GM18867 (cell line): ENCODE measurements around the gene KRTAP12-4.
"Not testable (repeated sequence)": the region's sequence is repeated elsewhere in the genome, so short reads cannot be mapped to it uniquely, and the experiment has no call there.

Experiments used
- ATAC-seq: cut with Tn5 transposase; IDR thresholded peaks from one replicate; pipeline ENCODE4 v1.9.1; 2021; ENCODE audit warnings: mild to moderate bottlenecking, moderate library complexity; ENCODE audit not compliant: unreplicated experiment

KRTAP12-4 gene

GRCh38 chr21:44613386-44614155 is 40.9 kb downstream of the KRTAP12-4 start:
- ATAC-seq, result no peak

GRCh38 chr21:44612669-44613229 is 41.7 kb downstream of the KRTAP12-4 start:
- ATAC-seq, result no peak

GRCh38 chr21:44612029-44612486 is 42.4 kb downstream of the KRTAP12-4 start, which contains the start of gene KRTAP10-8:
TSS of gene KRTAP10-8 (plus strand) at chr21:44612079. CDS start at chr21:44612101, 22 bp downstream.
- no peak for ATAC-seq

- ATAC-seq, result no peak
These were observed 42.9 kb downstream of the KRTAP12-4 start for GRCh38 chr21:44611551-44611950.

- not testable (repeated sequence) for ATAC-seq
These were observed 44.2 kb downstream of the KRTAP12-4 start for GRCh38 chr21:44610157-44610843.

- ATAC-seq, result no peak
These were observed 45.3 kb downstream of the KRTAP12-4 start for GRCh38 chr21:44609193-44609592.

DNA sequence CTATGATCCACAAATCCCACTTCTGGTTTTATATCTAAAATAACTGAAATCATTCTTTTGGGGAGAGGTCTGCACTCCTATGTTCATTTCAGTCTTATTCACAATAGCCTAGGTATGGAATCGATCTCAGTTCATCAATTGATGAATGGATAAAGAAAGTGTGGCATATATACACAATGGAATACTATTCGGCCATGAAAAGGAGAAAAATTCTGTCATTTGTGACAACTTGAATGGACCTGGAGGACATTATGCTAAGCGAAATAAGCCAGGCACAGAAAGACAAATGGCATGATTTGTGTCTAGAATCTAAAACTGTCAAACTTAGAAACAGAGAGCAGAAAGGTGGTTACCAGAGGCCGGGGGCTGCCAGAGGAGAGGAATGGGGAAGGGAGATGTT is 48.0 kb downstream of the KRTAP12-4 start:
- ATAC-seq, result no peak
